H1 (cell line): Measurements from ENCODE around the gene GTPBP1. TPM values are rescaled to one million over a fixed set of nuclear protein-coding genes. Genes with fewer than 3 reads are reported as not detected.

Experiments
- BACH1 ChIP-seq: IDR thresholded peaks from 2 replicates; pipeline ENCODE4 v1.6.1; 2012; ENCODE audit warnings: low read length, improper control_type of control experiment
- BCL11A ChIP-seq, 2 experiments: IDR thresholded peaks; one replicate each; pipeline ENCODE4 v1.6.1; 2011; ENCODE audit warnings: low read depth in 2 of 2, low read length in 2 of 2, mild to moderate bottlenecking in 2 of 2
- EZH2 ChIP-seq: fragments of 200-600 bp; sonication (generic); IDR thresholded peaks from 2 replicates; pipeline ENCODE4 v1.7.1; 2012; ENCODE audit warnings: low read depth, mild to moderate bottlenecking, moderate library complexity, low read length, inconsistent platforms; ENCODE audit not compliant: severe bottlenecking
- GTF2F1 ChIP-seq: IDR thresholded peaks from 2 replicates; pipeline ENCODE4 v1.6.1; 2012; ENCODE audit warnings: low read depth, low read length, improper control_type of control experiment, borderline replicate concordance
- POU5F1 ChIP-seq: IDR thresholded peaks from 2 replicates; pipeline ENCODE4 v1.6.1; 2011; ENCODE audit warnings: low read depth, mild to moderate bottlenecking, low read length, moderate library complexity
- SRF ChIP-seq: IDR thresholded peaks from 2 replicates; pipeline ENCODE4 v1.6.1; 2011; ENCODE audit warnings: mild to moderate bottlenecking, low read depth, low read length, moderate library complexity
- ZNF274 ChIP-seq: IDR thresholded peaks from 2 replicates; pipeline ENCODE4 v1.7.0; 2012; ENCODE audit warnings: low read length, borderline replicate concordance; ENCODE audit errors: extremely low read depth
- polyA plus RNA-seq, 7 experiments: library from polyadenylated mRNA; depleted of rRNA in 3 of 7; stranded (reverse) in 5 of 7; unstranded in 2 of 7; fragments of >200 nt in 5 of 7; fragments of 200-250 nt in 2 of 7; gene quantifications; 1 replicate in 5 of 7; 2 replicates in 1 of 7; 4 replicates in 1 of 7; pipeline versions ENCODE4 v1.2.1 to v1.2.3, GENCODE V29; 2011 to 2013; ENCODE audit warnings: missing spikeins in 2 of 7, mixed read lengths in 2 of 7
- total RNA-seq: library from RNA; stranded (reverse); fragmentation: NEBNext Ultra II Directional; extraction: Animal tissue kit (Norgen Biotek cat#: 25700); gene quantifications from 2 replicates; pipeline ENCODE4 v1.2.1, GENCODE V29; 2021

GTPBP1 gene
- total and polyA plus RNA-seq, 2 of the 8 experiments (the other 6 are each of a cell fraction or from before 2014, with no cell fraction given), result 53.1 to 91.8 TPM

GRCh38 chr22:38715176-38715764 is 9.5 kb downstream of the GTPBP1 start (continued):
- TF ChIP-seq BCL11A (IDR thresholded peaks at IDR 0.05; ENCODE audit: low read depth in 2 of 2, low read length in 2 of 2), result no peak
- no peak for TF ChIP-seq POU5F1
- no peak for TF ChIP-seq GTF2F1
- no peak for TF ChIP-seq BACH1
- TF ChIP-seq ZNF274, result no peak
- no peak for TF ChIP-seq EZH2
- no peak for TF ChIP-seq SRF
